Femur (tissue), 1 donor: ENCODE results near the gene CLDN4.

Source experiments
- DNase-seq: peaks from one replicate; pipeline ENCODE4 v3.0.0-alpha.2; 2017

The CLDN4 gene

GRCh38 chr7:73876973-73877372, 46.2 kb downstream of the CLDN4 start:
- no peak for DNase-seq

GRCh38 chr7:73879977-73880681, 49.3 kb downstream of the CLDN4 start:
- no peak for DNase-seq

GRCh38 chr7:73880755-73881328, 50.0 kb downstream of the CLDN4 start:
- no peak for DNase-seq

GRCh38 chr7:73881352-73882046, 50.7 kb downstream of the CLDN4 start:
- DNase-seq = no peak

GRCh38 chr7:73882047-73882402, 51.2 kb downstream of the CLDN4 start:
- no peak for DNase-seq
